Inflammatory macrophage (primary cell): ENCODE data around the gene THSD4.
"Not testable (repeated sequence)": the region's sequence is repeated elsewhere in the genome, so short reads cannot be mapped to it uniquely, and the experiment has no call there.

ENCODE experiments used
- DNase-seq, 2 donors: peaks; one replicate each; pipeline ENCODE4 v3.0.0-alpha.2; 2020 to 2022

The THSD4 gene

GRCh38 chr15:71194286-71194685 lies 79.0 kb downstream of the THSD4 start:
- DNase-seq, result no peak

GRCh38 chr15:71195242-71195641 lies 80.0 kb downstream of the THSD4 start:
- no peak for DNase-seq

DNA sequence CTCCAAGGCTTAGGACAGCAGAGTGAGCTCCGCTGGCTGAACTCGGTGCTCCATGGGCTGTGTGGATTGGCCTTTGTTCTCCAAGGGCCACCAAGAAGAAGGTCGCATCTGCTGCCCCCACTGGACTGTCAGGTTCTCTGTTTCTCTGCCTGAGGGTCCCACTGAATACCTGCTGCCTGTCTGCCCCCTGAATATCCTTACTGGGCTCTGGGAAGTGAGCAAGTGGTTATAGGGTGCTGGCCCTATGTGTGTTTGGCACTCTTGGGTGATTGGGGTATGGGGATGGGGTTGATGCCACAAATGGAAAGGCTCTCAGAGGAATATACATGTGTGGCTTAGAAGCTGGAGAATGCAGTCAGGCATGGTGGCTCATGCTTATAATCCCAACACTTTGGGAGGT lies 82.3 kb downstream of the THSD4 start:
- no peak for DNase-seq

DNA sequence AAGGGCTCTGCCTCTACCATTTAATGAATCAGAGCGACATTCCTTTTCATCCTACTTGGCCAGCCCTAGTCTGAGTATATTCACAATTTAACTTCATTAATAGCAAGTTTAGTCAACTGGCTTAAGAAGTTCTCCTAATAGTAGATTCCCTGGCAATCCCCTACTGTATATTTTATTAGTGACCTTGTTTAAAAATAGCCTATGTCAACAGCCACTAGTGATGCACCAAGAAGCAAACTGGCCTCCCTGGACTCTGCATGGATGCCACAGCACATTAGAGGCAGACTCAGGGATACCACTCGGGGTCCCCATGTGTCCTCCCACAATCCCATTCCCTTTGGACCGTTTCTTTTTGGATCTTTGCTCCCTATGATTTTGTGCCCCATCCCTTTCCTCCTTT lies 83.6 kb downstream of the THSD4 start:
- no peak for DNase-seq

- no peak for DNase-seq
These were observed 84.4 kb downstream of the THSD4 start for GRCh38 chr15:71199384-71200351.

DNA sequence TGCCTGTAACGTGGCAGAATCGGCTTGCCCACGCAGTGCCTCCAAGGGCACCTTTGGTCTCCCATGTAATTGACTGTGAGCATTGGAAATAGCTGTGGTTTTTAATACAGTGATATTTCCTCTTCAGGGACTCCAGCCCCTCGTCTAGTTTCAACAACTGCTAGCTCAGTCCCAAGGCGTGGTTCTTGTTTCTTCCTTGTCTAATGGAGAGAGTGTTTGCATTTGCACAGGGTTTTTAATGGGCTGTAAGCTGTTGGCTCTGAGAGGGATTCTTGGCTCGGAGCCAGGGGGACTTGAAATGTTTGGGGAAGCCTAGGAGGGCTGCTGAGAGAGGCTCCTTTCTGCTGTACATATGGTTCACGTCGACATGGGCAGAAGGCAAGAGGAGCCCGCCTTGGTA lies 86.2 kb downstream of the THSD4 start:
- no peak for DNase-seq

DNA sequence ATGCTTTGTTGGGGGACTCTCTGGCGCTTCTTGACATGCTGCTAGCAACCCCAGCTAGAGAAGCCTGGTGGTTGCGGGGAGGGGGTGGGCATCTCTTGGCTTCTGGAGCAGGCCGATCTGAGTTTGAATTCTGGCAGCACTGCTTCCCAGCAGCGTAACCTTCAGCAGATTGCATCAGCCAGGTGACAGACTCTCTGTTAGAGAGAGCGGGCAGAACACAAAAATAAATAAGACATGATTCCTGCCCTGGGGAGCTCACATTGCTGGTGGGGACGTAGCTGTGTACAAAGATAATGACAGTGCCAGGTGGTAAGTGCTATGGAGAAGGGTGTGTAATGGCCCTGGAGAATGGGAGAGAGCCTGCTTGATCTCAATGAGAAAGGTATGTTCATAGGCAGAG lies 87.4 kb downstream of the THSD4 start:
- DNase-seq, result no peak

DNA sequence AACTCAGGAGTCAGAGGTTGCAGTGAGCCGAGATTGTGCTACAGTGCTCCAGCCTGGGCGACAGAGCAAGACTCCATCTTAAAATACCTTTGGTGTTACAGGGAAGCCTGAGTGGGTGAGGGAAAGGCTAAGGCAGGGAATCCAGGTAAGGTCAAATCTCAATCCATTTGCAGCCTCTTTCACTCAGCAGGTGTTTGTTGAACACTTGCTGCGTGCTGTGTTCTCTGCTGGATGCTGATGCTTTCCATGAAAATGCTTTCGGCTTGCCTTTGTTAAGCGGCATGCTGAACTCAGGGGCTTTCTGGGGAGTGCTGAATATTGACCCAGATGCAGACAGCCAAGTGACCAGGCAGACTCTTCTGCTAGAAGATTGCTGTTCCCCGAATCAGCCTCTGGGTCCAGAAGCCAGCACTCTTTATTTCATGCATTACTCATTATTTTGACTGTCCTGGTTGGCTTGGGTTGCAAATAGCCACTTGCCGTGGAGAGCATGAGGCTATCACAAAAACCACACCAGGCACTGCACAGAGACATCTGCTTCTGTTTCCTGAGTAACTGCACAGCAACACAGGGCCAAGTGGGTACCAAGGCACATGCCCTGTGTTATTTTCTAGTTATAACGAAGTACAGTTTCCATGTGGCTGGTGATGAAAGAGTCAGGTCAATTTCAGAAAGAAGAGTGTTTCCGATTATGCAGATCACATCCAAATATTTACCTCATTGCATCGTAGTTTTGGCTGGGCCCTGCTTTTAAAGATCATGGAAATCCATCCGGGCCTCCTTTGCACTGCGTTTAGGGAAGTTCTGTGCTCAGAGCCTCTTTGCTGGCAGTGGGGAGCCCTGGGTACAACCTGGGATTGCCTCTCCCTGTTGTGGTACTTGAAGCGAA lies 88.6 kb downstream of the THSD4 start:
- DNase-seq, result no peak

DNA sequence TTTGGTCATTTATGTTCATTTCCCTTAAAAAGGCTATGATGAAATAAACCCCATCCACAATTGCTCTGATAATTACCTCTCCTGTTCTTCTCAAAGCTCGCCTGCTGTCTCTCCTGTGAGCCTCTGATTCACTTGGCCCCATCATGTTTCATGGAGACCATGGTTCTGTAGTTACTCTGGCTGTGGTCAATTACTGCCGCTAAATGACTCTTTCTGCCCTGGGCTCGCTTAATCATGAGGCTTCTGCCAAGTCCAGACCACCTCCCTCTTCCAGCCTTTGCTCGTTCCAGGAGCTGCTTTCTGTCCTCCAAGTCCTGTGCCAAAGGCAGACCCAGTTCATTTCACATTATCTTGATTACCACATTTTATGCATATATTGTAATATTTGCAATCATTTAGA lies 91.9 kb downstream of the THSD4 start:
- no peak for DNase-seq

DNA sequence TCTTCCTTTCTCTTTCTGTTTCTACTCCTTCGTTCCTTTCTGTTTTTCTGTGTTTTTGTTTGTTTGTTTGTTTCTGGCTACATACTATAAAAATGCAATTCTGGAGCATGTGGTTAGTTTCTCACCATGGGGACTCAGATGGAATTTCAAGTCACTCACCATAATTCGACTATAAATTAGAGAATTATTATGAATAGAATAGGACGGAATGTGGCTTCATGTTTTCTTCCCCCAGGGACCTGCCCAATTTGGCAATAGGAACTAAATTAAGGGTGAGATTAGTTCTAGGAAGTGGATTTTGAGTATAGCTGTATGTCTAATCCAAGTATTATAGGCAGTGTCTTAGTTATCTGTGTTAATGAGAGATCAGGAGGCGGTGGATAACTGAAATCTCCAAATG lies 96.9 kb downstream of the THSD4 start:
- DNase-seq, result no peak

DNA sequence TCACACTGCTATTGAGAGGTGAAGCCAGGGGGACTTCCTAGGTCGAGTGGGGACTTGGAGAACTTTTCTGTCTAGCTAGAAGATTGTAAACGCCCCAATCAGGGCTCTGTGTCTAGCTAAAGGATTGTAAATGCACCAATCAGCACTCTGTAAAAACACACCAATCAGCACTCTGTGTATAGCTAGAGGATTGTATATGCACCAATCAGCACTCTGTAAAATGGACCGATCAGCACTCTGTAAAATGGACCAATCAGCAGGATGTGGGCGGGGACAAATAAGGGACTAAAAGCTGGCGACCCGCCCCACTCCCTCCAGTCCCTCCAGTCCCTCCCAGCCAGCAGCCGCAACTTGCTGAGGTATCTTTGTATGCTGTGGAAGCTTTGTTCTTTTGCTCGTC lies 98.7 kb downstream of the THSD4 start:
- DNase-seq, result not testable (repeated sequence)

DNA sequence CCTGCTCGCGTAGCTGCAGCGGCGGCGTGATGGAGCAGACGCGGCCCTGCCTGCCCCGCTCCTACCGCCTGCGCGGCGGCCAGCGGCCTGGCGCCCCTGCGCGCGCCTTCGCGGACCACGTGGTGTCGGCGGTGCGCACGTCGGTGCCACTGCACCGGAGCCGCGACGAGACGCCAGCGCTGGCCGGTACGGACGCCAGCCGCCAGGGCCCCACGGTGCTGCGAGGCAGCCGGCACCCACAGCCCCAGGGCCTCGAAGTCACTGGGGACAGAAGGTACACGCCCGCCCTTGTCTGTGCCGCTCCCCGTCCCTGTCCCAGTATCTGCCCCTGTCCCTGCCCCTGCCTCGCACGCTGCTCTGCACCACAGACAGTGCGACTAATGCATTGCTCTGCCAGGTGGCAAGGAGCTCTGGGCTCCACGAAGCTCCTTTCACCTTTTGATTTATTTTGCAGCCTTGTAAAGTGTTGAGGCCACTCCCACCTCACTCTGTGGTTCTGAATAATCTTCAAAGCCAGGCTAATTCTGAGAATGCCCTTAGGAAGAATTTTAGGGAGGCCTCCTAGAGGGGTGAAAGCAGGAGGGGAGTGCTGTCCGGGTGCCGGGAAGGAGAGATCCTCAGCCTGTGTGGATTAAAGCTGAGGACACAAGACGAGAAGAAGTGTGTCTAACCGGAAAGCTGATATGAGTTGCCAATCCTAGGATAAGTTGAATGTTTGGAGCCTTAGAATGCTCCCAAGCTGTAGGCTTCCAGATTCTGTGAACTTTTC lies 100.0 kb downstream of the THSD4 start:
- DNase-seq, result no peak

DNA sequence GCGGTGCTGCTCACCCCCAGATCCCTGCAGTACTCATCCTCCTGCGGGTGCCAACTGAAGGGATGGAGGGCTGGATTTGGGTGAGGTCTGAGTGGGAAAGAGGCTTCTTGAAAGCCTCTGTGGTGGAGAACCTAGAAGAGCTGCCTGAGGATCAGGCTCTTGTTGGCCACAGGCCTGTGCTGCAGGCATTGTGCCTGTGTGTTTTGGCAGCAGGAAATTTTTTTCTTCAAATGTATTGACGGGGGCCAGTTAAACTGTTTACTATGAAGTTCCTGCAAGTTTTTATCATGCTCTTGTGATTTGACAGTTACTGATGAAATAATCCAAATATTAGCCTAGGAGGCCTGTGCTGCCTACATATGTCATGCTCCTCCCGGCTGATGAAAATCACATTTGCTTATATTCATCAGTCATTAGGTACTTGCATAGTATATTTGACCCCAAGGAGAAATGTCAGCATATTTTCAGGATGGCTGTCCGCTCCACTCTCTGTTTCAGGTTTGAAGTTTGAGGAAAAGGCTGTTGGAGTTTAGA lies 103.1 kb downstream of the THSD4 start:
- no peak for DNase-seq

DNA sequence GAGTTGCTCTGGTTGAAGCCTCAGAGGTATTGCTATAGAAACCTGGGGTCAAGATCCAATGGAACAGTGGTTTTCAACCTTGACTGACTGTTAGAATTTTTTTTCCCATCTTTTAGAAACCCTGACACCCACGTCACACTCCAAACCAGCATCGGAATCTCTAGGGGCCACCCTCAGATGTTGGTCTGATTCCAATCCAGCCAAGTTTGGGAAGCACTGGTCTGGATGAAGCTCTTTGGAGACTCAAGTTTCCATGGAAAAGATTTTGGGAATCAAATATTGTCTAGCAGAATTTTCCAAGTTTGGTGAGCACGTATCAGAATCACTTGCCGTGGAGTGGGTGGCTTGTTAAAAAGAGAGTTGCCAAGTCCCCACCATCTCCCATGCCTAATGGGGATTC lies 103.8 kb downstream of the THSD4 start:
- DNase-seq, result no peak

DNA sequence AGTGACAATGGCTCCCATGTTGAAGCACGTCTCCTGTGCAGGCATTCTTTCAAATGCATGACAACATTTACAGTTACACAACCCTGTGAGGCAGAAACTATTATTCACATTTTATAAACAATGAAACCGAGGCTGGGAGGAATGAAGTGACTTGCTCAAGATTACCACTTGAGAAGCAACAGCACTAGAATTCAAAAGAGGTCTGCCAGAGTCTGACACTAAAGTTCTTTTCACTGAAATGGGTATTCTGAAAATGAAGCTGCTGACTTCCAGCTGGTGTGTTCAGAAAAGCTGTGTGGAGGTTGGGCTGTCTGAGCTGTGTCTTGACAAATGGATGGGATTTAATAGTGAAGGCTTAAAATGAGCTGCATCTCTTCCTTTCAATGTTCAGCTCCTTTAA lies 104.4 kb downstream of the THSD4 start:
- no peak for DNase-seq

DNA sequence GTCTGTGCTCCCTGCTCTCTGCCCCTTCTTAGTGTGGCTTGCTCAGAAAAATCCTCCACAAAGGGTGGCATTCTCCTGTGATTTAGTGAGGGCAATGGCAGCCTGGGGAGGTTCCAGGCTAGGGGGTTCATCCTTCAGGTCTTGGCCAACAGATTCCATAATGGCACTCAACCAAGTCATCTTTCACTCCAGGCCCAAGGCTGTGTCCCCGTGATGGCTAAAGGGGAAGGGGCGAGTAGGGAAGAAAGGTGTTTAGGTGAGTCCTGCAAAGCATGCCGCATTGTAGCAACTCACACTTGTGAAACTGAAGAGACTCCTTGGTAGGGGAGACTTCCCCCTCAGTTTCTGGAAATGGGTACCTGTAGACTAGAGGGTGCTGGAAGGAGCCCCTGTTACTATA lies 105.6 kb downstream of the THSD4 start:
- no peak for DNase-seq

DNA sequence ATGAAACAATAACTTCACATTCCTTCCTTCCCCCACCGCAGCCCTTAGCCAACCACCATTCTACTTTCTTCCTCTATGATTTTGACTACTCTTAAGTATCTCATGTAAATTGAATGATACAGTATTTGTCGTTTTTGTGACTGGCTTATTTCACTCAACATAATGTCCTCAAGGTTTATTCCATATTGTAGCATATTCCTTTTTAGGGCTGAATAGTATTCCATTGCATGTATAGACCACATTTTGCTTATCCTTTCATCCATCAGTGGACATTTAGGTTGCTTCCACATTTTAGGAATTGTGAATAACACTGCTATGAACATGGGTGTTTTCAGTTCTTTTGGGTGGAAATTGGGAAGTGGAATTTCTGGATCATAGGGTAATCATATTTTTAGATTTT lies 106.1 kb downstream of the THSD4 start:
- no peak for DNase-seq

- DNase-seq, result no peak
These were observed 108.2 kb downstream of the THSD4 start for GRCh38 chr15:71223516-71223915.

DNA sequence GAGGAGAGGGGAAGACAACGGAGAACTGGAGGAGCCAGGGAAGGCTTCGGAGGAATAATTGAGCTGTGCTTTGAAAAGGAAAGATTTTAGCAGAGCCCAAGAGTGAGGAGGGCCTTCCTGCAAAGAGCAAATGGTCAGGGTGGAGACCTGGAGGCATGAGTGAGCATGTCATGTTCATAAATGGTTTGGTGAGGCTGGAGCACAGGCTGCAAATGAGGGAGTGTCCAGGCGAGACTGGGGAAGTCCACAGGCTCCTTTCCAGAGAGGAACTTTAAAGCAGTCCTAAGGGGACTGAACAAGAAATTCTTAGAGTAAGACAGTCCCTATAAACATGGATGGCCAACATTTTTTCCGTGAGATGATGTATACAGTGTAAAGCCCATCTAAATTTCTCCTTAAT lies 108.8 kb downstream of the THSD4 start:
- no peak for DNase-seq

DNA sequence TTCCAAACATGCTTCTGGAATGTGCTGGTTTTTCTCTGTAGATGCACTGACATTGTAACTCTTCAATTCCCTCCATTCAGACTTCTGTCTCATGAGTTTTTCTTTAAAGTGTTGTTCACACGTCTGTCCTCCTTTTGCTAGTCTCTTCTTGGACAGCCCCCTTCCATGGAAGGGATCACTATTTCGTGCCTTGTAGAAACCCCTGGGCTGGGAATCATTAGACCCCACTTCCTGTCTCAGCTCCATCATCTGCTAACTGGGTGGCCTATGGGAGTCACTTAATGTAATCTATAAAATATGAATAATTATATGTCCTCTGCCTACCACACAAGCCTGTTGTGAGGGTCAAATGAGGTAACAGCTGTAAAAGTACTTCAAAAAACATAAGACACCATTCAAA lies 110.6 kb downstream of the THSD4 start:
- no peak for DNase-seq

- no peak for DNase-seq
These were observed 111.5 kb downstream of the THSD4 start for GRCh38 chr15:71226536-71227455.

- no peak for DNase-seq
These were observed 113.1 kb downstream of the THSD4 start for GRCh38 chr15:71228403-71228802.
